Activated T-helper 17 cell treated with anti-CD3 and anti-CD28 coated beads, Interleukin-2, amount 50 U/mL, for 72 hours (primary cell): ENCODE data around the gene DEPDC1B. TPM values are rescaled to one million over a fixed set of nuclear protein-coding genes. Genes with fewer than 3 reads are reported as not detected.
"Not testable (repeated sequence)": the region's sequence is repeated elsewhere in the genome, so short reads cannot be mapped to it uniquely, and the experiment has no call there.

Experiments
- ATAC-seq: fragments of 150-1000 bp; cut with Tn5 transposase; replicated peaks from 2 replicates; pipeline ENCODE4 v1.10.0; 2021; ENCODE audit warnings: mild to moderate bottlenecking, moderate library complexity
- H3K27ac Mint-ChIP-seq: one replicate; pipeline ENCODE4 v1.8.0; 2022; ENCODE audit warnings: mixed read lengths
- H3K27me3 Mint-ChIP-seq: one replicate; pipeline ENCODE4 v1.8.0; 2022; ENCODE audit warnings: mixed read lengths
- H3K36me3 Mint-ChIP-seq: one replicate; pipeline ENCODE4 v1.8.0; 2022; ENCODE audit warnings: low read depth, mild to moderate bottlenecking, mixed read lengths
- H3K4me1 Mint-ChIP-seq: one replicate; pipeline ENCODE4 v1.8.0; 2022; ENCODE audit warnings: mixed read lengths
- H3K4me3 Mint-ChIP-seq: one replicate; pipeline ENCODE4 v1.8.0; 2022; ENCODE audit warnings: mild to moderate bottlenecking, mixed read lengths
- H3K9me3 Mint-ChIP-seq: one replicate; pipeline ENCODE4 v1.8.0; 2022; ENCODE audit warnings: mixed read lengths
- total RNA-seq, 2 donors: library from RNA; stranded (reverse); gene quantifications; one replicate each; pipeline ENCODE4 v1.2.3, GENCODE V29; 2022

DEPDC1B gene
- total RNA-seq, 2 donors from 2014 or later: 29.5 to 37.9 TPM

DNA sequence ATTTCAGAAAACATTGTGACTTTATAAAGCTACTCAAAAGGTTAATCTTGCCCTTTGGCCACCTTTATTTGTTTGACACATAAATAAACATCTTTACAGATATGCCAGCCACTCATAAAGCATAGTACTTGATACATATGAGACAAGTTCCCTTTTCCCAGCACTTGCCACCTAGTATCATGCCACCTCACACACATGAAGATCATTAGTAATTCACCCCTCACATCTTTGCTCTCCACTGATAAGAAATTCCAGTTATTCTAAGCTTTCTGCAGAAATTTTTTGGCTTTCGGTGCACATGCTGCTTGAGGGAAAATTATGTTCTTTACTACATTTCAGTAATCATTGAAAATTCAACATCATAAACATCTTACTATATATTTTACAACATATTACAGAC, 59.1 kb downstream of the DEPDC1B start:
- Mint-ChIP-seq H3K27ac (no peak overlapping the region), H3K36me3 (no peaks in the 10 kb centered on the region), H3K4me3 (no peak overlapping the region), H3K4me1 (no peaks in the 10 kb centered on the region), H3K9me3 (no peaks in the 10 kb centered on the region), H3K27me3 (no peaks in the 10 kb centered on the region)
- ATAC-seq: no peak

- no peaks in the 10 kb centered on the region for H3K36me3 Mint-ChIP-seq
- H3K27ac Mint-ChIP-seq: no peak overlapping the region
These were observed 60.4 kb downstream of the DEPDC1B start for GRCh38 chr5:60639544-60639943.

DNA sequence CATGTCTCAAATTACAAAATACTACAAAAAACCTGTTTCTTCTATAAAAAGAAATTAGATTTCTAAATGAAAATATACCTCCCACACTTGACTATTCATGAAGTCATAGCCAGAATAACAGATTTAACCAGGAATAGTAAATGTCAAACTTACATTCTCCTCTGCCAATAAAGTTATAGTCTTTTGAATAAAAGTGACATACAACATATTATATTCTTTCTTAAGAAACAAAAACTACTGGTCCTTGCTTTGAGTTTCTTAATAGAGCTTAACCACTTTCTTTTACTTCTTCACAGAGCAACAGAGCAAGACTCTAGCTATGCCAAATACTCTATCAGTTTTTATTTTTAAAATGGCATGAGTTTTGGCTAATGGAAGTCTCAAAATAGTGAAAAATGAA, 61.7 kb downstream of the DEPDC1B start:
- no peaks in the 10 kb centered on the region for H3K36me3 Mint-ChIP-seq
- H3K27ac Mint-ChIP-seq: no peak overlapping the region
- H3K4me1 Mint-ChIP-seq: no peaks in the 10 kb centered on the region
- no peaks in the 10 kb centered on the region for H3K9me3 Mint-ChIP-seq
- ATAC-seq: no peak
- H3K4me3 Mint-ChIP-seq: no peak overlapping the region
- no peaks in the 10 kb centered on the region for H3K27me3 Mint-ChIP-seq

More at GRCh38 chr5:60639544-60639943, 60.4 kb downstream of the DEPDC1B start:
- Mint-ChIP-seq H3K4me3 (no peak overlapping the region), H3K9me3 (no peaks in the 10 kb centered on the region), H3K4me1 (no peaks in the 10 kb centered on the region), H3K27me3 (no peaks in the 10 kb centered on the region)
- ATAC-seq: no peak

DNA sequence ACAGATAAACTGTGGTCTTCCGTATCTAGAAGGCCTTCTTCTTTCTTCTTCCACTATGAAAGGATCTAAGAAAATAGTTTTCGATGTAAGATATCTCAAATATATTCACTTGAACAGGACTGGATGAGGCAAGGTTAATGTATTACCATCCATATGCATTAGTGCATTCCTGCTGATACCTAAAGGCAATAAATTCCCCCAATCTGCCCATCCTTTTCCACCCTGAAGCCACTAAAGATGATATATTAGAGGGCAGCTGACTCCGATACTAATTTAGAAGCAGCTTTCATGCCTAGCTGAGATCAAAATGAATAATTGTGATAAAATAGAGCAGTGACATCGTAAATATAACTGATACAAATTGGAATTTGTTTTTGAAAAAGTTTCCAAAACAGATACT, 63.3 kb downstream of the DEPDC1B start:
- no peak overlapping the region for H3K27ac Mint-ChIP-seq
- no peaks in the 10 kb centered on the region for H3K9me3 Mint-ChIP-seq
- no peaks in the 10 kb centered on the region for H3K36me3 Mint-ChIP-seq

GRCh38 chr5:60636001-60636400, 64.0 kb downstream of the DEPDC1B start:
- Mint-ChIP-seq H3K9me3 (no peaks in the 10 kb centered on the region), H3K36me3 (no peaks in the 10 kb centered on the region), H3K4me1 (no peaks in the 10 kb centered on the region), H3K4me3 (no peak overlapping the region), H3K27me3 (no peaks in the 10 kb centered on the region), H3K27ac (no peak overlapping the region)
- ATAC-seq: no peak

More for the DNA sequence above, 63.3 kb downstream of the DEPDC1B start:
- ATAC-seq: no peak
- no peak overlapping the region for H3K4me3 Mint-ChIP-seq
- no peaks in the 10 kb centered on the region for H3K4me1 Mint-ChIP-seq
- H3K27me3 Mint-ChIP-seq: no peaks in the 10 kb centered on the region

DNA sequence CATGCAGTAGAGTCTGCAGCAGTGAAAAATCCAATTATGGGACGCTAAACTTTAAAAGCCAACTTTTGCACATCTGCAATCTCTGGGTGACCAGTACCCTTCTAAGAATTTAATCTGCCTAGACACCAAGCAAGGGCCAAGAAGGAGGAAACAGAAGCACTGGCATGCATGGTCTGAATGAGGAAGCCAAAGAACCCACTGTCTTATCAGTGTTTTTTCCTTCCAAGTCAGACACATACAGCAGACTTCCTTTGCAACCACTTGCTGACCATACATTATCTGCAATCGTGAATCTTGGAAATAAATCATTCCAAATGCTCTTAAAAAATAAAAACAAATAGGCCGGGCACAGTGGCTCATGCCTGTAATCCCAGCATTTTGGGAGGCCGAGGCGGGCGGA, 65.9 kb downstream of the DEPDC1B start:
- Mint-ChIP-seq H3K4me1 (no peaks in the 10 kb centered on the region), H3K36me3 (no peaks in the 10 kb centered on the region)
- ATAC-seq: no peak

GRCh38 chr5:60633341-60633740, 66.6 kb downstream of the DEPDC1B start:
- no peaks in the 10 kb centered on the region for H3K36me3 Mint-ChIP-seq
- H3K9me3 Mint-ChIP-seq: no peaks in the 10 kb centered on the region
- H3K4me3 Mint-ChIP-seq: no peak overlapping the region
- ATAC-seq: no peak
- H3K27me3 Mint-ChIP-seq: no peaks in the 10 kb centered on the region
- no peaks in the 10 kb centered on the region for H3K4me1 Mint-ChIP-seq
- no peak overlapping the region for H3K27ac Mint-ChIP-seq

More for the DNA sequence above, 65.9 kb downstream of the DEPDC1B start:
- no peak overlapping the region for H3K27ac Mint-ChIP-seq
- H3K27me3 Mint-ChIP-seq: no peaks in the 10 kb centered on the region
- no peak overlapping the region for H3K4me3 Mint-ChIP-seq
- H3K9me3 Mint-ChIP-seq: no peaks in the 10 kb centered on the region

- H3K9me3 Mint-ChIP-seq: no peaks in the 10 kb centered on the region
- no peak overlapping the region for H3K27ac Mint-ChIP-seq
- H3K4me1 Mint-ChIP-seq: no peaks in the 10 kb centered on the region
- H3K4me3 Mint-ChIP-seq: no peak overlapping the region
- H3K27me3 Mint-ChIP-seq: no peaks in the 10 kb centered on the region
- no peak for ATAC-seq
- H3K36me3 Mint-ChIP-seq: no peaks in the 10 kb centered on the region
These were observed 67.8 kb downstream of the DEPDC1B start for GRCh38 chr5:60632153-60632552.

- Mint-ChIP-seq H3K27me3 (no peaks in the 10 kb centered on the region), H3K4me3 (no peak overlapping the region), H3K27ac (no peak overlapping the region), H3K4me1 (no peaks in the 10 kb centered on the region), H3K9me3 (peaks cover 1% of the 10 kb centered on the region), H3K36me3 (no peaks in the 10 kb centered on the region)
- no peak for ATAC-seq
These were observed 69.1 kb downstream of the DEPDC1B start for GRCh38 chr5:60630836-60631235.

DNA sequence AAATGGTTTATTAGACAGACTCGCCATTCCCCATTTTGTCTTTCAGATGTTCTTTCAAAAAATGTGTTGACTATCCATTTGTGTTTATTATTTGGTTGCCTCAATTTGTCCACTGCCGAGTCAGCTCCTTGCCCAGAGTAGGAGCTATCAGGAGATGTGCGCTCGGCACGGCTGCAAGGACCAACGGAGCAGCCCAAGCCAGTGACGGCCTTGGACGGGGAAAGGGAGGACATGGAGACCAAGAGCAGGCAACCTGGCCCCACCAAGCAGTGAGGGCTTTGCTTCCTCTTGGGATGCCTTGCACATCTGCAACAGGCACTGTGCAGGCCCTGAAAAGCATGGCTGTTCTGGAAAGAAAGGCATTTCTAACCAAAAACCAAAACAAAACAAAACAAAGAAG, 69.8 kb downstream of the DEPDC1B start:
- no peak overlapping the region for H3K4me3 Mint-ChIP-seq
- no peaks in the 10 kb centered on the region for H3K27me3 Mint-ChIP-seq
- peaks cover 5% of the 10 kb centered on the region for H3K9me3 Mint-ChIP-seq
- no peak overlapping the region for H3K27ac Mint-ChIP-seq
- H3K36me3 Mint-ChIP-seq: no peaks in the 10 kb centered on the region
- H3K4me1 Mint-ChIP-seq: no peaks in the 10 kb centered on the region
- no peak for ATAC-seq

- not testable (repeated sequence) for ATAC-seq, H3K36me3 Mint-ChIP-seq, H3K4me1 Mint-ChIP-seq, H3K27me3 Mint-ChIP-seq, H3K9me3 Mint-ChIP-seq, H3K4me3 Mint-ChIP-seq, H3K27ac Mint-ChIP-seq
These were observed 75.1 kb downstream of the DEPDC1B start for GRCh38 chr5:60624875-60625274.

- H3K9me3 Mint-ChIP-seq, H3K27ac Mint-ChIP-seq, H3K4me3 Mint-ChIP-seq, H3K27me3 Mint-ChIP-seq, ATAC-seq, H3K4me1 Mint-ChIP-seq, H3K36me3 Mint-ChIP-seq: not testable (repeated sequence)
These were observed 79.2 kb downstream of the DEPDC1B start for GRCh38 chr5:60620752-60621151.

GRCh38 chr5:60613826-60614225, 86.1 kb downstream of the DEPDC1B start:
- no peak overlapping the region for H3K4me3 Mint-ChIP-seq
- H3K9me3 Mint-ChIP-seq: no peaks in the 10 kb centered on the region
- H3K27me3 Mint-ChIP-seq: no peaks in the 10 kb centered on the region
- no peaks in the 10 kb centered on the region for H3K4me1 Mint-ChIP-seq
- no peak overlapping the region for H3K27ac Mint-ChIP-seq
- ATAC-seq: no peak
- no peaks in the 10 kb centered on the region for H3K36me3 Mint-ChIP-seq

GRCh38 chr5:60611099-60611740, 88.7 kb downstream of the DEPDC1B start:
- ATAC-seq: no peak
- Mint-ChIP-seq H3K36me3 (no peaks in the 10 kb centered on the region), H3K27me3 (no peaks in the 10 kb centered on the region), H3K9me3 (no peaks in the 10 kb centered on the region), H3K4me1 (no peaks in the 10 kb centered on the region), H3K4me3 (no peak overlapping the region), H3K27ac (no peak overlapping the region)

DNA sequence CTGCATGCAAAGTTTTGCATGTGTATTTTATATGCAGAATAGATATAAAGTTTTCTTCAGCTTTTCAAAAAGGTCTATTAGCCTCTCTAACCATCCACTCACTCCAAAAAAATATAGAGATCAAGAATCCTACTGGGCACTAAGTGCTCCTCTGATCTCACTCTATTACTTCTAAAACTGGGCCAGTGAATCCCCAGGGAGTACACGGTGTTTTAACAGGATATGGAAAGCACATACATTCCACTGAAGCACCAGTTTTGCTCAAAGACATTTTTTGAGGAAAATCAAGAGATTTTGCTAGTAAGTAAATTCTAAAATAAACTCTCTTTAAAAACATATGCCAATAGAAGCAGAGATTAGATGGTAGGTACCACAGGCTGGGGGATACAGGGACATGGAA, 95.2 kb downstream of the DEPDC1B start:
- Mint-ChIP-seq H3K9me3 (no peaks in the 10 kb centered on the region), H3K27ac (no peak overlapping the region), H3K4me3 (no peak overlapping the region), H3K36me3 (no peaks in the 10 kb centered on the region), H3K27me3 (no peaks in the 10 kb centered on the region), H3K4me1 (peaks cover 4% of the 10 kb centered on the region)
- no peak for ATAC-seq

- ATAC-seq: no peak
- H3K36me3 Mint-ChIP-seq: no peaks in the 10 kb centered on the region
- H3K27me3 Mint-ChIP-seq: no peaks in the 10 kb centered on the region
- H3K9me3 Mint-ChIP-seq: no peaks in the 10 kb centered on the region
- no peak overlapping the region for H3K27ac Mint-ChIP-seq
- peaks cover 15% of the 10 kb centered on the region for H3K4me1 Mint-ChIP-seq
- H3K4me3 Mint-ChIP-seq: no peak overlapping the region
These were observed 101.5 kb downstream of the DEPDC1B start for GRCh38 chr5:60598424-60598823.
